Measurements from ENCODE around the gene THRB. TPM values are rescaled to one million over a fixed set of nuclear protein-coding genes. Genes with fewer than 3 reads are reported as not detected.
A peak's percentile ranks its signal among the peaks of the same experiment; 100 is the strongest.
"Not testable (repeated sequence)": the region's sequence is repeated elsewhere in the genome, so short reads cannot be mapped to it uniquely, and the experiment has no call there.

Gene THRB
- total RNA-seq, 2 donors from 2014 or later = 0.24 to 0.26 TPM

GRCh38 chr3:24400015-24400414 is 94.6 kb downstream of the THRB start:
- Mint-ChIP-seq H3K27ac (no peak overlapping the region), H3K4me1 (peaks cover 3% of the 10 kb centered on the region), H3K4me3 (no peak overlapping the region), H3K9me3 (peaks cover 6% of the 10 kb centered on the region), H3K27me3 (ENCODE audit: insufficient read depth) (no peaks in the 10 kb centered on the region), H3K36me3 (ENCODE audit: low read depth) (no peaks in the 10 kb centered on the region)
- 98 to 100% methylated on average over 1 of the region's 2 CpGs for WGBS, 2 experiments (ENCODE audit: insufficient coverage in 1 of 2, insufficient read length in 1 of 2)
- no peaks in the 10 kb centered on the region for H3K4me1 ChIP-seq (ENCODE audit: control insufficient read depth, insufficient read depth, low read length)
- no peaks in the 10 kb centered on the region for H3K27me3 ChIP-seq (ENCODE audit: control insufficient read depth, insufficient read depth, low read length, poor library complexity, severe bottlenecking)
- no peak for TF ChIP-seq CTCF (conservative IDR thresholded peaks at IDR 0.05)
- H3K9ac ChIP-seq (ENCODE audit: extremely low read depth, low read length, poor library complexity, severe bottlenecking) = no peak overlapping the region
- H3K27ac ChIP-seq (ENCODE audit: low read depth, low read length) = no peak overlapping the region
- H3K4me3 ChIP-seq (ENCODE audit: low read length) = no peak overlapping the region
- no peak for DNase-seq
- H3K9me3 ChIP-seq (ENCODE audit: control insufficient read depth, low read length) = no peaks in the 10 kb centered on the region
- no peaks in the 10 kb centered on the region for H3K36me3 ChIP-seq (ENCODE audit: control insufficient read depth, insufficient read depth, low read length)

GRCh38 chr3:24399614-24400013 is 95.0 kb downstream of the THRB start:
- TF ChIP-seq CTCF (conservative IDR thresholded peaks at IDR 0.05) = no peak
- H3K27ac Mint-ChIP-seq = no peak overlapping the region
- WGBS, 2 experiments (ENCODE audit: insufficient coverage in 1 of 2, insufficient read length in 1 of 2) = 85 to 91% methylated on average over 1 to 3 of the region's 3 CpGs

GRCh38 chr3:24398712-24399111 is 95.9 kb downstream of the THRB start:
- not testable (repeated sequence) for H3K9me3 Mint-ChIP-seq; H3K9ac ChIP-seq (ENCODE audit: extremely low read depth, low read length, poor library complexity, severe bottlenecking); H3K4me1 ChIP-seq (ENCODE audit: control insufficient read depth, insufficient read depth, low read length); H3K4me1 Mint-ChIP-seq; H3K27me3 Mint-ChIP-seq (ENCODE audit: insufficient read depth); H3K4me3 Mint-ChIP-seq; H3K27me3 ChIP-seq (ENCODE audit: control insufficient read depth, insufficient read depth, low read length, poor library complexity, severe bottlenecking); H3K36me3 ChIP-seq (ENCODE audit: control insufficient read depth, insufficient read depth, low read length); H3K4me3 ChIP-seq (ENCODE audit: low read length); H3K27ac ChIP-seq (ENCODE audit: low read depth, low read length); H3K9me3 ChIP-seq (ENCODE audit: control insufficient read depth, low read length); H3K36me3 Mint-ChIP-seq (ENCODE audit: low read depth); DNase-seq; H3K27ac Mint-ChIP-seq
- no CpG with 5 or more reads among the region's 5 CpGs for WGBS, 2 experiments (ENCODE audit: insufficient coverage in 1 of 2, insufficient read length in 1 of 2)

More at GRCh38 chr3:24399614-24400013, 95.0 kb downstream of the THRB start:
- H3K36me3 ChIP-seq (ENCODE audit: control insufficient read depth, insufficient read depth, low read length) = no peaks in the 10 kb centered on the region
- no peaks in the 10 kb centered on the region for H3K27me3 ChIP-seq (ENCODE audit: control insufficient read depth, insufficient read depth, low read length, poor library complexity, severe bottlenecking)
- Mint-ChIP-seq H3K9me3 (peaks cover 6% of the 10 kb centered on the region), H3K36me3 (ENCODE audit: low read depth) (no peaks in the 10 kb centered on the region), H3K4me3 (no peak overlapping the region), H3K27me3 (ENCODE audit: insufficient read depth) (no peaks in the 10 kb centered on the region), H3K4me1 (peaks cover 3% of the 10 kb centered on the region)
- no peak overlapping the region for H3K9ac ChIP-seq (ENCODE audit: extremely low read depth, low read length, poor library complexity, severe bottlenecking)
- H3K27ac ChIP-seq (ENCODE audit: low read depth, low read length) = no peak overlapping the region
- H3K9me3 ChIP-seq (ENCODE audit: control insufficient read depth, low read length) = no peaks in the 10 kb centered on the region
- H3K4me1 ChIP-seq (ENCODE audit: control insufficient read depth, insufficient read depth, low read length) = no peaks in the 10 kb centered on the region
- DNase-seq = no peak
- H3K4me3 ChIP-seq (ENCODE audit: low read length) = no peak overlapping the region

- Mint-ChIP-seq H3K36me3 (ENCODE audit: low read depth) (no peaks in the 10 kb centered on the region), H3K27ac (no peak overlapping the region), H3K4me3 (no peak overlapping the region), H3K4me1 (peaks cover 3% of the 10 kb centered on the region), H3K27me3 (ENCODE audit: insufficient read depth) (no peaks in the 10 kb centered on the region), H3K9me3 (peaks cover 6% of the 10 kb centered on the region)
- WGBS, 2 experiments (ENCODE audit: insufficient coverage in 1 of 2, insufficient read length in 1 of 2) = 20 to 34% methylated on average over 1 to 4 of the region's 4 CpGs
- no peaks in the 10 kb centered on the region for H3K36me3 ChIP-seq (ENCODE audit: control insufficient read depth, insufficient read depth, low read length)
- H3K4me3 ChIP-seq (ENCODE audit: low read length) = no peak overlapping the region
- H3K9me3 ChIP-seq (ENCODE audit: control insufficient read depth, low read length) = no peaks in the 10 kb centered on the region
- no peaks in the 10 kb centered on the region for H3K4me1 ChIP-seq (ENCODE audit: control insufficient read depth, insufficient read depth, low read length)
- H3K27ac ChIP-seq (ENCODE audit: low read depth, low read length) = no peak overlapping the region
- H3K27me3 ChIP-seq (ENCODE audit: control insufficient read depth, insufficient read depth, low read length, poor library complexity, severe bottlenecking) = no peaks in the 10 kb centered on the region
- TF ChIP-seq CTCF (conservative IDR thresholded peaks at IDR 0.05) = peak; percentile 49
- peak; percentile 78 for DNase-seq
- no peak overlapping the region for H3K9ac ChIP-seq (ENCODE audit: extremely low read depth, low read length, poor library complexity, severe bottlenecking)
Measured at GRCh38 chr3:24396338-24396737, 98.3 kb downstream of the THRB start.
